ENCODE data around the gene REPS1. TPM values are rescaled to one million over a fixed set of nuclear protein-coding genes. Genes with fewer than 3 reads are reported as not detected.

Gene REPS1
- total RNA-seq, 1 experiment from 2014 or later = 28.6 TPM

DNA sequence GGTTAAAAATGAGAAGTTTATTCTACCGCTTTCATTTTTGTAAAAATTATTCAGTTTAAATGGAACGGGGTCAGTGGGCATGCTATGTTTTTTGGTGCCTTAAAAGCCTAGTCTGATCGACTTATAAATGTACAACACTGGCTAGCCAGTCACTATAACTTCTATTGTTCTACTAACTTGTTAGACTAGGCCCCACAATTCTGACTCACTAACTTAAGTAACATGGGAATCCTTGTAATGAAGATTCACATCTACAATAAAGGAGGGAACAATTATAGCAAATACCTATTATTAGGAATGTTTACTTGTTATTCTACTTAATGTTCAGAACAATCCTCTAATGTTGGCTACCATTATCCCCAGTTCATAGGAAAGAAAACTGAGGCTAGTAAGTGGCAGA is 28.5 kb downstream of the REPS1 start:
- Histone ChIP-seq H3K9me3 (ENCODE audit: control insufficient read depth, insufficient read depth, low read depth, low read length) (no peaks in the 10 kb centered on the region), H3K4me1 (ENCODE audit: control insufficient read depth, insufficient read depth, low read length) (no peaks in the 10 kb centered on the region), H3K27ac (ENCODE audit: low read length) (no peak overlapping the region), H3K36me3 (ENCODE audit: control insufficient read depth, insufficient read depth, low read length) (no peaks in the 10 kb centered on the region), H3K27me3 (ENCODE audit: control insufficient read depth, insufficient read depth, low read length) (no peaks in the 10 kb centered on the region), H3K4me3 (ENCODE audit: low read depth in 2 of 2, low read length in 2 of 2) (no peak overlapping the region)
- in situ Hi-C loops (cut with HindIII; ENCODE audit: low pct_unique_long_range_greater_than_20kb, low sequenced_read_pairs) (no loop called here), intact Hi-C loops (cut with micrococcal nuclease; ENCODE audit: unreplicated experiment) (no loop called here)
- DNase-seq (ENCODE audit: low read depth, low spot score) = no peak
- no peak for TF ChIP-seq SIN3A (IDR thresholded peaks at IDR 0.05; ENCODE audit: borderline replicate concordance, insufficient read depth, low read depth, low read length)
- TF ChIP-seq, protein P1, sequence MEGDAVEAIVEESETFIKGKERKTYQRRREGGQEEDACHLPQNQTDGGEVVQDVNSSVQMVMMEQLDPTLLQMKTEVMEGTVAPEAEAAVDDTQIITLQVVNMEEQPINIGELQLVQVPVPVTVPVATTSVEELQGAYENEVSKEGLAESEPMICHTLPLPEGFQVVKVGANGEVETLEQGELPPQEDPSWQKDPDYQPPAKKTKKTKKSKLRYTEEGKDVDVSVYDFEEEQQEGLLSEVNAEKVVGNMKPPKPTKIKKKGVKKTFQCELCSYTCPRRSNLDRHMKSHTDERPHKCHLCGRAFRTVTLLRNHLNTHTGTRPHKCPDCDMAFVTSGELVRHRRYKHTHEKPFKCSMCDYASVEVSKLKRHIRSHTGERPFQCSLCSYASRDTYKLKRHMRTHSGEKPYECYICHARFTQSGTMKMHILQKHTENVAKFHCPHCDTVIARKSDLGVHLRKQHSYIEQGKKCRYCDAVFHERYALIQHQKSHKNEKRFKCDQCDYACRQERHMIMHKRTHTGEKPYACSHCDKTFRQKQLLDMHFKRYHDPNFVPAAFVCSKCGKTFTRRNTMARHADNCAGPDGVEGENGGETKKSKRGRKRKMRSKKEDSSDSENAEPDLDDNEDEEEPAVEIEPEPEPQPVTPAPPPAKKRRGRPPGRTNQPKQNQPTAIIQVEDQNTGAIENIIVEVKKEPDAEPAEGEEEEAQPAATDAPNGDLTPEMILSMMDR (IDR thresholded peaks at IDR 0.05) = no peak
- TF ChIP-seq TCF7L2 (IDR thresholded peaks at IDR 0.05; ENCODE audit: low read depth, low read length) = no peak
- TF ChIP-seq, protein P2, sequence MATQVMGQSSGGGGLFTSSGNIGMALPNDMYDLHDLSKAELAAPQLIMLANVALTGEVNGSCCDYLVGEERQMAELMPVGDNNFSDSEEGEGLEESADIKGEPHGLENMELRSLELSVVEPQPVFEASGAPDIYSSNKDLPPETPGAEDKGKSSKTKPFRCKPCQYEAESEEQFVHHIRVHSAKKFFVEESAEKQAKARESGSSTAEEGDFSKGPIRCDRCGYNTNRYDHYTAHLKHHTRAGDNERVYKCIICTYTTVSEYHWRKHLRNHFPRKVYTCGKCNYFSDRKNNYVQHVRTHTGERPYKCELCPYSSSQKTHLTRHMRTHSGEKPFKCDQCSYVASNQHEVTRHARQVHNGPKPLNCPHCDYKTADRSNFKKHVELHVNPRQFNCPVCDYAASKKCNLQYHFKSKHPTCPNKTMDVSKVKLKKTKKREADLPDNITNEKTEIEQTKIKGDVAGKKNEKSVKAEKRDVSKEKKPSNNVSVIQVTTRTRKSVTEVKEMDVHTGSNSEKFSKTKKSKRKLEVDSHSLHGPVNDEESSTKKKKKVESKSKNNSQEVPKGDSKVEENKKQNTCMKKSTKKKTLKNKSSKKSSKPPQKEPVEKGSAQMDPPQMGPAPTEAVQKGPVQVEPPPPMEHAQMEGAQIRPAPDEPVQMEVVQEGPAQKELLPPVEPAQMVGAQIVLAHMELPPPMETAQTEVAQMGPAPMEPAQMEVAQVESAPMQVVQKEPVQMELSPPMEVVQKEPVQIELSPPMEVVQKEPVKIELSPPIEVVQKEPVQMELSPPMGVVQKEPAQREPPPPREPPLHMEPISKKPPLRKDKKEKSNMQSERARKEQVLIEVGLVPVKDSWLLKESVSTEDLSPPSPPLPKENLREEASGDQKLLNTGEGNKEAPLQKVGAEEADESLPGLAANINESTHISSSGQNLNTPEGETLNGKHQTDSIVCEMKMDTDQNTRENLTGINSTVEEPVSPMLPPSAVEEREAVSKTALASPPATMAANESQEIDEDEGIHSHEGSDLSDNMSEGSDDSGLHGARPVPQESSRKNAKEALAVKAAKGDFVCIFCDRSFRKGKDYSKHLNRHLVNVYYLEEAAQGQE (IDR thresholded peaks at IDR 0.05; ENCODE audit: insufficient read depth in 1 of 2, low read depth in 2 of 2, low read length in 1 of 2) = no peak
- ChIA-PET POLR2A (interaction anchor here (0.5 kb wide), 1 partner anchor 534 kb away, joined by 3 read pairs; no protein-coding TSS in a partner anchor), CTCF (no interaction called here)
- no peak for ATAC-seq
- no TSS peak for BruUV-seq (replicated peaks)

DNA sequence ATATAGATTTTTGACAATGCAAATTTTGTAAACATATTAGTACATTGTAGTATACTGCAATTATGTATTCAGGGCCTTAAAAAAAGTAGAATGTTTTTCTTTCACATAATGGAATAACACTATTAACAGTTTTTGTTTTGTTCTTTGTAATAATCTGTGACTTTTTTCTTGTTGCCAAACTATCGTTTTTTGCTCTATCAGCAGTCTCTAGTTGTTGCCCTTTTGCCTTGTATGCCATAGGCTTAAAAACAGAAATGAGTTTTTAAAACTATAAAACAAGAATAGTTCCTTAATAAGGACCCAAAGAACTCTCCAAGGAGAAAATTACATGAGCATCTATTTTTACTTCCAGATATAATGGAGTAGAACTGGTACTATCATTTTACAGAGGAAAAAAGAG is 29.5 kb downstream of the REPS1 start:
- in situ Hi-C loops (cut with HindIII; ENCODE audit: low pct_unique_long_range_greater_than_20kb, low sequenced_read_pairs) (no loop called here), intact Hi-C loops (cut with micrococcal nuclease; ENCODE audit: unreplicated experiment) (no loop called here)
- ChIA-PET POLR2A (no interaction called here), CTCF (no interaction called here)
- ATAC-seq (no peak), DNase-seq (ENCODE audit: low read depth, low spot score) (no peak)
- TF ChIP-seq SIN3A (IDR thresholded peaks at IDR 0.05; ENCODE audit: borderline replicate concordance, insufficient read depth, low read depth, low read length) = no peak
- TF ChIP-seq, protein P2 (IDR thresholded peaks at IDR 0.05; ENCODE audit: insufficient read depth in 1 of 2, low read depth in 2 of 2, low read length in 1 of 2) = no peak
- TF ChIP-seq, protein P1 (IDR thresholded peaks at IDR 0.05) = no peak
- no peak for TF ChIP-seq POLR2AphosphoS5 (IDR thresholded peaks at IDR 0.05; ENCODE audit: low read depth, low read length)
- no peak for TF ChIP-seq TCF7L2 (IDR thresholded peaks at IDR 0.05; ENCODE audit: low read depth, low read length)
- no peaks in the 10 kb centered on the region for H3K9me3 ChIP-seq (ENCODE audit: control insufficient read depth, insufficient read depth, low read depth, low read length)
- H3K27me3 ChIP-seq (ENCODE audit: control insufficient read depth, insufficient read depth, low read length) = no peaks in the 10 kb centered on the region
- no peak overlapping the region for H3K27ac ChIP-seq (ENCODE audit: low read length)
- no peak overlapping the region for H3K4me3 ChIP-seq (ENCODE audit: low read depth in 2 of 2, low read length in 2 of 2)
- no peaks in the 10 kb centered on the region for H3K4me1 ChIP-seq (ENCODE audit: control insufficient read depth, insufficient read depth, low read length)
- no TSS peak for BruUV-seq (replicated peaks)
- H3K36me3 ChIP-seq (ENCODE audit: control insufficient read depth, insufficient read depth, low read length) = no peaks in the 10 kb centered on the region

All from Panc1 (cell line).